MCF 10A (cell line): ENCODE results near the gene MPHOSPH10. TPM values are rescaled to one million over a fixed set of nuclear protein-coding genes. Genes with fewer than 3 reads are reported as not detected.
"Not testable (repeated sequence)": the region's sequence is repeated elsewhere in the genome, so short reads cannot be mapped to it uniquely, and the experiment has no call there.

ENCODE experiments used
- BruUV-seq: library from RNA; stranded (reverse); fragments of 400-500 nt; replicated peaks from 2 replicates; lab custom pipeline; 2021; lab: Mats Ljungman, UMichigan
- CTCF ChIA-PET: fragments of 300-600 bp; sonication (Branson Sonifier 250); formaldehyde crosslinking; extraction: SDS; loops from one replicate; lab custom pipeline; 2021; ENCODE audit warnings: antibody characterized with exemption, inconsistent platforms; lab: Yijun Ruan, JAX
- POLR2A ChIA-PET: fragments of 300-600, 350-650 bp; sonication (Branson Sonifier 250); formaldehyde crosslinking; extraction: SDS; loops from one replicate; lab custom pipeline; 2020; ENCODE audit warnings: antibody characterized with exemption, inconsistent platforms; lab: Yijun Ruan, JAX
- DNase-seq: peaks from one replicate; pipeline ENCODE4 v3.0.0-alpha.2; 2018; ENCODE audit not compliant: unreplicated experiment
- H3K27ac Mint-ChIP-seq: one replicate; pipeline ENCODE4 v1.8.0; 2022; ENCODE audit warnings: mild to moderate bottlenecking, low read depth, mixed read lengths; ENCODE audit not compliant: unreplicated experiment
- H3K27me3 Mint-ChIP-seq: one replicate; pipeline ENCODE4 v1.8.0; 2022; ENCODE audit warnings: mixed read lengths; ENCODE audit not compliant: insufficient read depth, unreplicated experiment
- H3K36me3 Mint-ChIP-seq: one replicate; pipeline ENCODE4 v1.8.0; 2022; ENCODE audit warnings: mild to moderate bottlenecking, moderate library complexity, mixed read lengths; ENCODE audit not compliant: insufficient read depth, unreplicated experiment
- H3K4me1 Mint-ChIP-seq: one replicate; pipeline ENCODE4 v1.8.0; 2022; ENCODE audit warnings: mixed read lengths; ENCODE audit not compliant: insufficient read depth, unreplicated experiment
- H3K4me3 Mint-ChIP-seq: one replicate; pipeline ENCODE4 v1.8.0; 2022; ENCODE audit warnings: mild to moderate bottlenecking, moderate library complexity, mixed read lengths; ENCODE audit not compliant: unreplicated experiment
- H3K9me3 Mint-ChIP-seq: one replicate; pipeline ENCODE4 v1.8.0; 2022; ENCODE audit warnings: mixed read lengths; ENCODE audit not compliant: unreplicated experiment
- intact Hi-C: fragments of 100-400 bp; cut with micrococcal nuclease; formaldehyde crosslinking; loops from 2 replicates; pipeline ENCODE4 v1.14.1; 2022
- total RNA-seq: library from RNA; stranded (reverse); gene quantifications from 2 replicates; pipeline ENCODE4 v1.2.3, GENCODE V29; 2022
- TF ChIP-seq, protein P1 (sequence below): fragments of 200-600 bp; IDR thresholded peaks from one replicate; pipeline ENCODE4 v1.8.0; 2022; ENCODE audit warnings: antibody characterized with exemption, mild to moderate bottlenecking; ENCODE audit not compliant: unreplicated experiment

The MPHOSPH10 gene
- total RNA-seq, 1 experiment from 2014 or later: 32.8 TPM

DNA sequence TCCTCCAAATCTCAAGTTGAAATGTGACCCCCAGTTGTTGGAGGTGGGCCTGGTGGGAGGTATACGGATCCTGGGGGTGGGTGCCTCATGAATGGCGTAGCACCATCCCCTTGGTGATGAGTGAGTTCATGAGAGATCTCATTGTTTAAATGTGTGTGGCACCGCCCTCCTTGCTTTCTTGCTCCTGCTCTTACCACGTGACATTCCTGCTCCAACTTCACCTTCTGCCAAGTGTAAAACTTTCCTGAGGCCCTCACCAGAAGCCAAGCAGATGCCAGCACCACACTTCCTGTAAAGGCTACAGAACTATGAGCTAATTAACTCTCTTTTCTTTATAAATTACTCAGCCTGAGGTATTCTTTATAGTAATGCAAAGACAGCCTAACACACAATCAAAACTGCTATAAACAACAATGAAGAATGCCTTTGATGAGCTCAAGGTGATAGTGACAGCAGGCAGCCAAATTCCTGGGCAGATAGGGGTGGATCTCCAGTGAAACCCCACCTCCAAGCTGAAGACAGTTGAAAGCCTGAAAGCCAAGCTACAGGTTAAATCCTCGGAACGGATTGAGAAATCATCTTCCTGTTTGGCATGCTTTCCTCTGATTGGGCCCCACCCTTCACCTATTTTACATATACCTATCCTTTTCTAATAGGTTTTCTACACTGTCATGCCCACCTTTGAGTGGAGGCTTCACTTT is 27.3 kb upstream of the MPHOSPH10 start:
- TF ChIP-seq, protein P1, sequence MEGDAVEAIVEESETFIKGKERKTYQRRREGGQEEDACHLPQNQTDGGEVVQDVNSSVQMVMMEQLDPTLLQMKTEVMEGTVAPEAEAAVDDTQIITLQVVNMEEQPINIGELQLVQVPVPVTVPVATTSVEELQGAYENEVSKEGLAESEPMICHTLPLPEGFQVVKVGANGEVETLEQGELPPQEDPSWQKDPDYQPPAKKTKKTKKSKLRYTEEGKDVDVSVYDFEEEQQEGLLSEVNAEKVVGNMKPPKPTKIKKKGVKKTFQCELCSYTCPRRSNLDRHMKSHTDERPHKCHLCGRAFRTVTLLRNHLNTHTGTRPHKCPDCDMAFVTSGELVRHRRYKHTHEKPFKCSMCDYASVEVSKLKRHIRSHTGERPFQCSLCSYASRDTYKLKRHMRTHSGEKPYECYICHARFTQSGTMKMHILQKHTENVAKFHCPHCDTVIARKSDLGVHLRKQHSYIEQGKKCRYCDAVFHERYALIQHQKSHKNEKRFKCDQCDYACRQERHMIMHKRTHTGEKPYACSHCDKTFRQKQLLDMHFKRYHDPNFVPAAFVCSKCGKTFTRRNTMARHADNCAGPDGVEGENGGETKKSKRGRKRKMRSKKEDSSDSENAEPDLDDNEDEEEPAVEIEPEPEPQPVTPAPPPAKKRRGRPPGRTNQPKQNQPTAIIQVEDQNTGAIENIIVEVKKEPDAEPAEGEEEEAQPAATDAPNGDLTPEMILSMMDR: no peak
- H3K4me3 Mint-ChIP-seq: no peak overlapping the region
- H3K4me1 Mint-ChIP-seq: peaks cover 11% of the 10 kb centered on the region
- POLR2A ChIA-PET: interaction anchor here (1.5 to 3.9 kb wide), 2 partner anchors 27 to 35 kb away, joined by 8 to 44 read pairs; partner anchors contain the start of genes MCEE, MPHOSPH10 and NAGK
- intact Hi-C loops: no loop called here
- CTCF ChIA-PET: interaction anchor here (0.6 to 1.0 kb wide), 2 partner anchors 83 to 229 kb away, joined by 3 read pairs; partner anchors contain the start of gene ZNF638
- H3K27ac Mint-ChIP-seq: no peak overlapping the region
- no peaks in the 10 kb centered on the region for H3K27me3 Mint-ChIP-seq
- peak; percentile 21 for DNase-seq
- H3K9me3 Mint-ChIP-seq: peaks cover 15% of the 10 kb centered on the region
- BruUV-seq: no TSS peak
- no peaks in the 10 kb centered on the region for H3K36me3 Mint-ChIP-seq

DNA sequence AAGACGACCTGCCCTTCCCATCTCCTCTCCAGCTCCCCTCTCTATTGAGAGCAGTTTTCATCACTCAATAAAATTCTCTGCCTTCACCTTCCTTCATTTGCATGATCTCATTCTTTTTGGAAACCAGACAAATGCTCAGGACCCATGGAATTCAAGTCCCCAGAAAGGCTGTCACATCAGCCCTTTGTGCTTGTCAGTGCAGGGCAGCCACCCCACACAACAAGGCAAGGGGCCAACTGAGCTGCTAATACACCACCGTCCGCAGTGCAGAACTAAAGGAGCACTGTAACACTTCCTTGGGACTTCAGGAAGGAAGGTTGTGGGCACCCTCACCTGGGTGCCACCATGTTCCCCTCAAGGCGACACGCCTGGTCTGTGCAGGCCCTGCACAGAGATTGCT is 26.6 kb upstream of the MPHOSPH10 start:
- Mint-ChIP-seq H3K4me1 (peaks cover 11% of the 10 kb centered on the region), H3K9me3 (peaks cover 15% of the 10 kb centered on the region), H3K4me3 (no peak overlapping the region), H3K36me3 (no peaks in the 10 kb centered on the region), H3K27ac (no peak overlapping the region), H3K27me3 (no peaks in the 10 kb centered on the region)
- no TSS peak for BruUV-seq
- POLR2A ChIA-PET: interaction anchor here (1.5 to 3.9 kb wide), 2 partner anchors 26 to 35 kb away, joined by 8 to 44 read pairs; partner anchors contain the start of genes MCEE, MPHOSPH10 and NAGK
- TF ChIP-seq, protein P1: no peak
- intact Hi-C loops: no loop called here
- CTCF ChIA-PET: no interaction called here
- no peak for DNase-seq

DNA sequence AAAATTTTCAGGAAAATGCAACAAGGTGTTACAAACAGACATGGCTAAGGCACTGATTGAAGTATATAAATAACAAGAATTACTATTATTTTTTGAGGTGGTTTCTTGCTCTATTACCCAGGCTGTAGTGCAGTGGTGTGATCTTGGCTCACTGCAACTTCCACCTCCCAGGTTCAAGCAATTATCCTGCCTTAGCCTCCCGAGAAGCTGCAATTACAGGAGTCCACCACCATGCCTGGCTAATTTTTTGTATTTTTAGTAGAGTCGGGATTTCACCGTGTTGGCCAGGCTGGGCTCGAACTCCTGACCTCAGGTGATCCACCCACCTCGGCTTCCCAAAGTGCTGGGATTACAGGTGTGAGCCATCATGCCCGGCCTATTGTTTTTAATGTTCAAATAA is 24.0 kb upstream of the MPHOSPH10 start:
- intact Hi-C loops, H3K27ac Mint-ChIP-seq: not testable (repeated sequence)

DNA sequence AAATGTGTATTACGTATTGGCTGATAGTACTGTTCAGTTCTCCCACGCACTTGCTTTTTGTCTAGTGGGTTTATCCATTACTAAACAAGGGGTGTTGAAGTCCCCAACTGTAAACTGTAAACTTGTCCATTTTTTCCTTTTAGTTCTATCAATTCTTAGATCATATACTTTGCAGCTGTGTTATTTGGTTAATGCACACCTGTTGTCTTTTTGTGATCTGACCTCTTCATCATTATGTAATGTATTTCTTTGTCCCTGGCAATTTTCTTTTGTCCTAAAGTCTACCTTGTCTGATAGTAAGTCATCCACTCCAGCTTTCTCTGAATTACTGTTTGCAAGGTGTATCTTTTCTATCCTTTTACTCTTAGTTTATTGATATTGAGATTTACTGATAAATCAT is 22.3 kb upstream of the MPHOSPH10 start:
- no peak overlapping the region for H3K27ac Mint-ChIP-seq
- intact Hi-C loops: no loop called here

More for the DNA sequence above, 24.0 kb upstream of the MPHOSPH10 start:
- H3K4me1 Mint-ChIP-seq, H3K27me3 Mint-ChIP-seq, H3K4me3 Mint-ChIP-seq, DNase-seq, CTCF ChIA-PET, BruUV-seq: not testable (repeated sequence)
- Mint-ChIP-seq H3K9me3 (peaks cover 15% of the 10 kb centered on the region), H3K36me3 (peaks cover 17% of the 10 kb centered on the region)
- POLR2A ChIA-PET: interaction anchor here (0.6 to 1.0 kb wide), 2 partner anchors 10 to 23 kb away, joined by 3 to 4 read pairs; partner anchors contain the start of gene MCEE

More for the DNA sequence above, 22.3 kb upstream of the MPHOSPH10 start:
- H3K9me3 Mint-ChIP-seq: peaks cover 15% of the 10 kb centered on the region
- peaks cover 2% of the 10 kb centered on the region for H3K4me1 Mint-ChIP-seq
- DNase-seq: no peak
- BruUV-seq: no TSS peak
- TF ChIP-seq, protein P1: no peak
- H3K27me3 Mint-ChIP-seq: no peaks in the 10 kb centered on the region
- ChIA-PET CTCF (no interaction called here), POLR2A (interaction anchor here (0.7 kb wide), 1 partner anchor 33 kb away, joined by 3 read pairs; no protein-coding TSS in a partner anchor)
- no peak overlapping the region for H3K4me3 Mint-ChIP-seq
- peaks cover 23% of the 10 kb centered on the region for H3K36me3 Mint-ChIP-seq
